Kidney (tissue), 14 donors: ENCODE data around the gene CRACDL. TPM values are rescaled to one million over a fixed set of nuclear protein-coding genes. Genes with fewer than 3 reads are reported as not detected.
A peak's percentile ranks its signal among the peaks of the same experiment; 100 is the strongest.

ENCODE experiments used
- DNase-seq, 5 donors: peaks; one replicate each; pipeline ENCODE4 v3.0.0-alpha.2; 2013 to 2020
- FAIRE-seq: peaks from 2 replicates; lab custom pipeline; 2012; peaks lifted over from hg19 to GRCh38; lab: Jason Lieb, UNC
- H3K27ac ChIP-seq, 2 donors: one replicate each; pipeline ENCODE4 v1.7.0; 2013; ENCODE audit warnings: low read depth in 2 of 2, low read length in 2 of 2, inconsistent platforms in 1 of 2
- H3K27me3 ChIP-seq: one replicate; pipeline ENCODE4 v1.7.1; 2013; ENCODE audit warnings: low read length, inconsistent platforms; ENCODE audit not compliant: control insufficient read depth, insufficient read depth
- H3K36me3 ChIP-seq, 3 donors: one replicate each; pipeline versions ENCODE4 v1.7.0 to v1.7.1; 2013; ENCODE audit warnings: low read length in 3 of 3, control low read depth in 1 of 3, inconsistent platforms in 1 of 3; ENCODE audit not compliant: insufficient read depth in 3 of 3, control insufficient read depth in 2 of 3
- H3K4me1 ChIP-seq, 3 donors: one replicate each; pipeline versions ENCODE4 v1.7.0 to v1.7.1; 2013; ENCODE audit warnings: low read length in 3 of 3, inconsistent platforms in 1 of 3, low read depth in 1 of 3; ENCODE audit not compliant: control insufficient read depth in 2 of 3, insufficient read depth in 2 of 3
- H3K4me3 ChIP-seq, 3 donors: one replicate each; pipeline versions ENCODE4 v1.7.0 to v1.8.1; 2013; ENCODE audit warnings: low read length in 3 of 3, control low read depth in 1 of 3, inconsistent platforms in 1 of 3
- H3K9ac ChIP-seq, 3 donors: one replicate each; pipeline versions ENCODE4 v1.7.0 to v1.7.1; 2013; ENCODE audit warnings: low read length in 3 of 3, control low read depth in 1 of 3, inconsistent platforms in 1 of 3
- H3K9me3 ChIP-seq, 3 donors: one replicate each; pipeline versions ENCODE4 v1.7.0 to v1.7.1; 2013; ENCODE audit warnings: low read length in 3 of 3, control low read depth in 1 of 3, inconsistent platforms in 1 of 3; ENCODE audit not compliant: control insufficient read depth in 2 of 3, insufficient read depth in 1 of 3
- intact Hi-C: fragments of 100-400 bp; cut with DNase I; formaldehyde crosslinking; loops from one replicate; pipeline ENCODE4 v1.11.1; 2022
- polyA plus RNA-seq: library from polyadenylated mRNA; stranded (reverse); fragments of 350-450 nt; fragmentation: Illumina TruSeq; extraction: RNeasy Lipid Tissue Mini Kit (QIAGEN cat#74804); gene quantifications from one replicate; pipeline ENCODE4 v1.2.3, GENCODE V29; 2014; ENCODE audit warnings: low read depth, low replicate concordance; ENCODE audit not compliant: insufficient read depth
- total RNA-seq: library from RNA; stranded (reverse); fragmentation: NEBNext Ultra II Directional; extraction: Animal tissue kit (Norgen Biotek cat#: 25700); gene quantifications from one replicate; pipeline ENCODE4 v1.2.1, GENCODE V29; 2021
- TF ChIP-seq, protein P1 (sequence below): IDR thresholded peaks from 3 replicates; pipeline ENCODE4 v1.5.1; 2012; ENCODE audit warnings: mild to moderate bottlenecking, moderate library complexity, borderline replicate concordance; ENCODE audit not compliant: insufficient read depth; ENCODE audit errors: extremely low read depth
- donor health status: control.
- donor health status: control.
- donor health status: control.
- donor health status: control.
- donor health status: control.
- donor health status: DM: yes; HTN: yes; CAD: no.
- donor health status: Normal renal cell carcinoma (clear cell type).

CRACDL gene
- total and polyA plus RNA-seq, 2 donors from 2014 or later, result 4.3 to 14.8 TPM

DNA sequence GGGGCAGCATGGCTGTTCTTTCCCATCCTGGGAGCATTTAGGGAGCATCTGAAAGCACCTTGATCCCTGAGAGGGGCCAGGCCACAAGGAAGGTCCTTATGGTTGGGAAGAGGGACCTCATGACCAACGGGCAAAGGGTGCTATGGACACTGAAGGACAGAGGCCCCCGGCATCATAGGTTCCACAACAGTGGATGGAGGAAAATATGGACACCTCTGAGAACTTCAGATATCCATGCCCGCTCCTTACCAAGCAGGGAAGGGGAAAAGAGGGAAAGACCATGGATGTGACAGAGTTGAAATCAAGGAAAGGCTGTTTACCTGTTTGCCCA, 111.0 kb downstream of the CRACDL start:
- Histone ChIP-seq H3K4me1 (no peaks in the 10 kb centered on the region), H3K4me3 (no peak overlapping the region), H3K27me3 (no peaks in the 10 kb centered on the region), H3K36me3 (no peaks in the 10 kb centered on the region), H3K9ac (no peak overlapping the region), H3K9me3 (no peaks in the 10 kb centered on the region), H3K27ac (no peak overlapping the region)
- FAIRE-seq, result no peak
- TF ChIP-seq, protein P1, sequence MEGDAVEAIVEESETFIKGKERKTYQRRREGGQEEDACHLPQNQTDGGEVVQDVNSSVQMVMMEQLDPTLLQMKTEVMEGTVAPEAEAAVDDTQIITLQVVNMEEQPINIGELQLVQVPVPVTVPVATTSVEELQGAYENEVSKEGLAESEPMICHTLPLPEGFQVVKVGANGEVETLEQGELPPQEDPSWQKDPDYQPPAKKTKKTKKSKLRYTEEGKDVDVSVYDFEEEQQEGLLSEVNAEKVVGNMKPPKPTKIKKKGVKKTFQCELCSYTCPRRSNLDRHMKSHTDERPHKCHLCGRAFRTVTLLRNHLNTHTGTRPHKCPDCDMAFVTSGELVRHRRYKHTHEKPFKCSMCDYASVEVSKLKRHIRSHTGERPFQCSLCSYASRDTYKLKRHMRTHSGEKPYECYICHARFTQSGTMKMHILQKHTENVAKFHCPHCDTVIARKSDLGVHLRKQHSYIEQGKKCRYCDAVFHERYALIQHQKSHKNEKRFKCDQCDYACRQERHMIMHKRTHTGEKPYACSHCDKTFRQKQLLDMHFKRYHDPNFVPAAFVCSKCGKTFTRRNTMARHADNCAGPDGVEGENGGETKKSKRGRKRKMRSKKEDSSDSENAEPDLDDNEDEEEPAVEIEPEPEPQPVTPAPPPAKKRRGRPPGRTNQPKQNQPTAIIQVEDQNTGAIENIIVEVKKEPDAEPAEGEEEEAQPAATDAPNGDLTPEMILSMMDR, result no peak
- intact Hi-C loops, result no loop called here
- DNase-seq, result no peak

DNA sequence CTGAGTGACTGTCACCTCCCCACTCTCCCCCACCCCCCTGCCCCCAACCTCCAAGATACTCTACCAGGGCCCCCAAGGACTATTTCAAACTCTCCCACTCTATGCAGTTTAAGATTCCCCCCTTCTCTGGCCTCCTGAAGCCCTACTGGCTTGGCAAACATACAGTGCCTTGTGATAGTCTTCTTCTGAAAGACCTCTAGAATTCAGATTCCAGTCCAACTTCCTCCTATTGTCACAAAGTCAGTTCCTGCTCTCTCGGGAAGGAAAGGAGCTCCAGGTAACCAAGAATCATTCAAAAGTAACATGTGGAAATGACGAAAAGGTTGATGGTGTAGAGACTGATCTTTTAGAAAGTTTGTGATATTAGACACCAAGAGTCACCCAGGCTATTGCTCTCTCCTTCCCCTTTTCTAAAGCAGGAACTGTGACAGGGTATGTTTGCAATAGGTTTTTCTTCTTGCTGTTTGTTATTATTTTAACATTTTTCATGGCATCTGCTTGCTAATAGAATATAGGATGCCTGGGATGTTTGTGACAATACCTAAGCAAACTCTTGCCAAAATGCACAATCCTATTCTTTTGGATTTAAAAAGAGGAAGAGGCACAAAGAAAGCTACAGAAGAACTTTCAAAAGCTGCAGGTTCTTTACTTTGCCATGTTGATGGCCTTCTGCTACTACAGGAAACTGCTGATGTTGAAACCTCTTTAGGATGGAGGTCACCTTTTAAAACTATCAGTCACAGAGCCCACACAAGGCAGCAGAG, 111.6 kb downstream of the CRACDL start:
- Histone ChIP-seq H3K9me3 (no peaks in the 10 kb centered on the region), H3K9ac (no peak overlapping the region), H3K4me1 (no peaks in the 10 kb centered on the region), H3K4me3 (no peak overlapping the region), H3K27ac (no peak overlapping the region), H3K36me3 (no peaks in the 10 kb centered on the region), H3K27me3 (no peaks in the 10 kb centered on the region)
- FAIRE-seq (no peak), DNase-seq (no peak)
- intact Hi-C loops, result no loop called here
- TF ChIP-seq, protein P1, result no peak

DNA sequence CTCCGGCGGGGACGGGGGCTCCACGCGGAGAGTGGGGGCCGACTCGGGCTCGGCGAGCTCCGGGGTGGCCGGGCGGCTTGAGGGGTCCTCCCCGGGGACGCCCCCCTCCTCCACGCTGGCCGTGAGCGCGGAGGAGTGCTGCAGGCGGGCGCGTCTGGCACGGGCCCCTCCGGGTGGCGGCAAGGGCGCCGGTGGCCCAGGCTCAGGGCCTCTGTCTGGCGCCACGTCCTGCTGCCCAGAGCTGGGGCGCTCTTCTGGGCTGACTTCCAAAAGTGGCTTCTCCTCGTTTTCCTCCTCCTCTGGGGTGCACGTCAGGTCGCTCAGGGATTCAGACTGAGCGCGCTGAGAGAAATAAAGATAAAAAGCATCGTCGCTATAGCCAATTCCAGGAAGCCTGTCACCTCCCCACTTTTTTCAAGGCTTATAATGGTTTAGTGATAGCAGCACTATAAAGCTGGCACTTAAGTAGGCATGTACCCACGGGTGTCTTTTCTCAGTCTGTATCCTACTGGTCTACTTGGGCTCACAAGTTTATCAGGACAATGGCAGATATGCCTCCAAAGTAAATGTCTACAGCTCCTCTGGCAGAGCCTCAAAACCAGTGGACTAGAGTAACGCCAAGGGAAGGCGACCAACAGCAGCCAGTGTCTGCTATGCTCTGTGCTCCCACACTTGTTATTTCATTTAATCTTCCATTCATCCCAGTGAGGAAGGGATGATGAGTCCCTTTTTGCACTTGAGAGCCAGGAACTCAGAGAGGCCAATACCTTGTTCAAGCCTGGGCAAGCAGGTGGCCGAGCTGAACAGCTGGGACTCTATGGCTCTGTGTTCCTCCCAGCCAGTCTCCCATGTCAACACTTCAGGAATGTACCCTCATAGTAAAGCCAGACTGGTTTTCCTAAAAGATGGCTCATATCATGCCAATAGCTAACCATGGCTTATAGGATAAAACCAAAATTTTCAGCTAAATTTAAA, 112.5 kb downstream of the CRACDL start:
- Histone ChIP-seq H3K27me3 (no peaks in the 10 kb centered on the region), H3K9ac (no peak overlapping the region), H3K4me1 (no peaks in the 10 kb centered on the region), H3K27ac (peak overlapping the region; percentile 9 to 41), H3K4me3 (peak overlapping the region in 1 of 3 donors; percentile 37), H3K9me3 (no peaks in the 10 kb centered on the region), H3K36me3 (no peaks in the 10 kb centered on the region)
- TF ChIP-seq, protein P1, result no peak
- intact Hi-C loops, result no loop called here
- FAIRE-seq (no peak), DNase-seq (peak in 2 of 5 donors; percentile 16 to 70)
